BLaER1 treated with 17β-estradiol and CSF1 and Interleukin-3, amounts not matched to agents 10 nM and 100 nM (cell line): Measurements from ENCODE around the gene MGST3.
A peak's percentile ranks its signal among the peaks of the same experiment; 100 is the strongest.
"Not testable (repeated sequence)": the region's sequence is repeated elsewhere in the genome, so short reads cannot be mapped to it uniquely, and the experiment has no call there.

ENCODE experiments used
- H3K27ac ChIP-seq, 11 experiments: shearing (Covaris generic); formaldehyde crosslinking; 2 replicates each; pipeline ENCODE4 v1.8.1; 2022
- H3K27me3 ChIP-seq, 11 experiments: shearing (Covaris generic); formaldehyde crosslinking; 2 replicates each; pipeline ENCODE4 v1.8.1; 2022
- H3K36me3 ChIP-seq, 11 experiments: shearing (Covaris generic); formaldehyde crosslinking; 2 replicates each; pipeline ENCODE4 v1.8.1; 2022
- H3K4me1 ChIP-seq, 10 experiments: shearing (Covaris generic); formaldehyde crosslinking; 2 replicates each; pipeline ENCODE4 v1.8.1; 2022
- H3K4me2 ChIP-seq, 11 experiments: shearing (Covaris generic); formaldehyde crosslinking; 2 replicates each; pipeline ENCODE4 v1.8.1; 2022
- H3K4me3 ChIP-seq, 10 experiments: shearing (Covaris generic); formaldehyde crosslinking; 2 replicates each; pipeline ENCODE4 v1.8.1; 2022
- H3K9ac ChIP-seq, 11 experiments: shearing (Covaris generic); formaldehyde crosslinking; 2 replicates each; pipeline ENCODE4 v1.8.1; 2022
- H3K9me3 ChIP-seq, 11 experiments: shearing (Covaris generic); formaldehyde crosslinking; replicated peaks in 1 of 11; 2 replicates each; pipeline ENCODE4 v1.8.1; 2022
- H4K20me1 ChIP-seq, 11 experiments: shearing (Covaris generic); formaldehyde crosslinking; 2 replicates each; pipeline ENCODE4 v1.8.1; 2022
- Cebpa-rat ChIP-seq, 11 experiments: shearing (Covaris generic); IDR thresholded peaks; 2 replicates each; pipeline ENCODE4 v1.8.1; 2022

The MGST3 gene

GRCh38 chr1:165600793-165601192, 30.2 kb upstream of the MGST3 start:
- TF ChIP-seq Cebpa-rat (IDR thresholded peaks at IDR 0.05) = no peak
- Histone ChIP-seq H3K27ac (no peak overlapping the region), H3K4me1 (peaks cover 30 to 45% (median 36%) of the 10 kb centered on the region in 10 experiments), H3K27me3 (peaks cover 0 to 8% (median under 1%) of the 10 kb centered on the region in 11 experiments; a peak in 4 of 22 replicates), H3K4me2 (peak overlapping the region in 5 of 11 experiments; percentile 8 to 66 (median 35); a peak in 7 of 22 replicates), H3K4me3 (no peak overlapping the region), H3K9me3 (no peaks in the 10 kb centered on the region), H3K9ac (no peak overlapping the region), H4K20me1 (no peaks in the 10 kb centered on the region), H3K36me3 (no peaks in the 10 kb centered on the region)

DNA sequence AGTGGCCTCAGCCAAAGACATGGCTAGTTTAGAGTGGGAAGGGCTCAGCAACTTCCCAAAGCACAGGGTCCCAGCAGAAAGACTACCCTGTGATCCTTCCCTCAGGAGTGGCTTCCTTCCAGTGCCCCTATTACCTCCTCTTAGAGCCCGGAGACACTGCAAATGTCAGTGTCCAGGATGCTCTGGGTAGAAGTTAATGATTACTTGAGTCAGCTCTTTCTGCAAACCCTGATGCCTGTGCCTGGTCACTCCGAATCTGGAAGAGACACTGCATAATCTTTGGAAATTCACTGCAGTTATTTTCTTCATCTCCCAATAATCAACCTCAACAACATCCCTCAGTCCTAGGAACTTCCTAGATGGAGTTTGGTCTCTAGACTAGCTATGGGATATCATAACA, 27.2 kb upstream of the MGST3 start:
- Histone ChIP-seq H3K36me3 (no peaks in the 10 kb centered on the region), H3K9me3 (no peaks in the 10 kb centered on the region), H3K9ac (no peak overlapping the region), H3K4me3 (no peak overlapping the region), H3K4me1 (peaks cover 22 to 39% (median 25%) of the 10 kb centered on the region in 10 experiments), H3K27me3 (no peaks in the 10 kb centered on the region), H3K27ac (no peak overlapping the region), H3K4me2 (peak overlapping the region in 5 of 11 experiments; percentile 1 to 53 (median 26); a peak in 7 of 22 replicates), H4K20me1 (no peaks in the 10 kb centered on the region)
- TF ChIP-seq Cebpa-rat (IDR thresholded peaks at IDR 0.05) = no peak

GRCh38 chr1:165605246-165605645, 25.8 kb upstream of the MGST3 start:
- Histone ChIP-seq H3K4me1 (peaks cover 12 to 29% (median 15%) of the 10 kb centered on the region in 10 experiments; a peak in 19 of 20 replicates), H3K36me3 (no peaks in the 10 kb centered on the region), H3K27ac (no peak overlapping the region), H3K9ac (no peak overlapping the region), H3K27me3 (no peaks in the 10 kb centered on the region), H3K4me2 (no peak overlapping the region), H4K20me1 (no peaks in the 10 kb centered on the region), H3K9me3 (no peaks in the 10 kb centered on the region), H3K4me3 (no peak overlapping the region)
- TF ChIP-seq Cebpa-rat (IDR thresholded peaks at IDR 0.05) = no peak

DNA sequence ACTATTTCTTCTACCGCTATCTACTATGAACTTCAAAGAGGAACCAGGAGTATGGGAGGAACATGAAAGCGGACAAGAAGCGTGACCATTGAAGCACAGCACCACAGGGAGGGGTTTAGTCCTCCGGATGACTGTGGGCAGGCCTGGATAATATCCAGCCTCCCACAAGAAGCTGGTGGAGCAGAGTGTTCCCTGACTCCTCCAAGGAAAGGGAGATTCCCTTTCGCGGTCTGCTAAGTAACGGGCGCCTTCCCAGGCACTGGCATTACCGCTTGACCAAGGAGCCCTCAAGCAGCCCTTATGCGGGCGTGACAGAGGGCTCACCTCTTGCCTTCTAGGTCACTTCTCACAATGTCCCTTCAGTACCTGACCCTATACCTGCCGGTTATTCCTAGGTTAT, 24.4 kb upstream of the MGST3 start:
- not testable (repeated sequence) for H3K36me3 ChIP-seq, H3K27me3 ChIP-seq

GRCh38 chr1:165610866-165611265, 20.2 kb upstream of the MGST3 start:
- peak overlapping the region; percentile 21 to 67 (median 53); a peak in 20 of 22 replicates for H3K4me2 ChIP-seq
- no peak overlapping the region for H3K4me3 ChIP-seq
- peak overlapping the region in 1 of 11 experiments; percentile 9; a peak in 1 of 22 replicates for H3K27ac ChIP-seq
- no peaks in the 10 kb centered on the region for H4K20me1 ChIP-seq
- no peak overlapping the region for H3K9ac ChIP-seq
- no peaks in the 10 kb centered on the region for H3K36me3 ChIP-seq
- peaks cover 12 to 20% (median 19%) of the 10 kb centered on the region in 11 experiments; a peak in 21 of 22 replicates for H3K9me3 ChIP-seq
- TF ChIP-seq Cebpa-rat (IDR thresholded peaks at IDR 0.05) = no peak
- H3K4me1 ChIP-seq = peaks cover 14 to 30% (median 25%) of the 10 kb centered on the region in 10 experiments; a peak in 19 of 20 replicates
- no peaks in the 10 kb centered on the region for H3K27me3 ChIP-seq

More for the DNA sequence above, 24.4 kb upstream of the MGST3 start:
- H4K20me1 ChIP-seq, H3K4me3 ChIP-seq, H3K9ac ChIP-seq, H3K9me3 ChIP-seq, H3K27ac ChIP-seq: not testable (repeated sequence)
- peak overlapping the region in 3 of 11 experiments; percentile 22 to 50 (median 33); a peak in 4 of 22 replicates for H3K4me2 ChIP-seq
- peaks cover 16 to 34% (median 26%) of the 10 kb centered on the region in 10 experiments for H3K4me1 ChIP-seq

- H3K4me3 ChIP-seq = no peak overlapping the region
- H3K4me1 ChIP-seq = peaks cover 14 to 26% (median 23%) of the 10 kb centered on the region in 10 experiments; a peak in 19 of 20 replicates
- H3K9me3 ChIP-seq = peaks cover 12 to 20% (median 19%) of the 10 kb centered on the region in 11 experiments; a peak in 21 of 22 replicates
- H3K27ac ChIP-seq = peak overlapping the region in 3 of 11 experiments; percentile 9 to 43 (median 31); a peak in 2 of 22 replicates
- H3K27me3 ChIP-seq = no peaks in the 10 kb centered on the region
- H4K20me1 ChIP-seq = no peaks in the 10 kb centered on the region
- TF ChIP-seq Cebpa-rat (IDR thresholded peaks at IDR 0.05) = no peak
- H3K4me2 ChIP-seq = peak overlapping the region in 10 of 11 experiments; percentile 18 to 67 (median 56); a peak in 17 of 22 replicates
- H3K9ac ChIP-seq = no peak overlapping the region
- no peaks in the 10 kb centered on the region for H3K36me3 ChIP-seq
These were observed 19.0 kb upstream of the MGST3 start for GRCh38 chr1:165612062-165612461.

GRCh38 chr1:165616054-165616612, 14.9 kb upstream of the MGST3 start:
- Histone ChIP-seq H4K20me1 (no peaks in the 10 kb centered on the region), H3K9ac (no peak overlapping the region), H3K27me3 (no peaks in the 10 kb centered on the region), H3K4me3 (no peak overlapping the region), H3K27ac (no peak overlapping the region), H3K36me3 (no peaks in the 10 kb centered on the region), H3K4me1 (peaks cover 3 to 16% (median 12%) of the 10 kb centered on the region in 10 experiments; a peak in 19 of 20 replicates), H3K4me2 (no peak overlapping the region), H3K9me3 (peaks cover 12 to 24% (median 20%) of the 10 kb centered on the region in 11 experiments; a peak in 21 of 22 replicates)
- no peak for TF ChIP-seq Cebpa-rat (IDR thresholded peaks at IDR 0.05)

DNA sequence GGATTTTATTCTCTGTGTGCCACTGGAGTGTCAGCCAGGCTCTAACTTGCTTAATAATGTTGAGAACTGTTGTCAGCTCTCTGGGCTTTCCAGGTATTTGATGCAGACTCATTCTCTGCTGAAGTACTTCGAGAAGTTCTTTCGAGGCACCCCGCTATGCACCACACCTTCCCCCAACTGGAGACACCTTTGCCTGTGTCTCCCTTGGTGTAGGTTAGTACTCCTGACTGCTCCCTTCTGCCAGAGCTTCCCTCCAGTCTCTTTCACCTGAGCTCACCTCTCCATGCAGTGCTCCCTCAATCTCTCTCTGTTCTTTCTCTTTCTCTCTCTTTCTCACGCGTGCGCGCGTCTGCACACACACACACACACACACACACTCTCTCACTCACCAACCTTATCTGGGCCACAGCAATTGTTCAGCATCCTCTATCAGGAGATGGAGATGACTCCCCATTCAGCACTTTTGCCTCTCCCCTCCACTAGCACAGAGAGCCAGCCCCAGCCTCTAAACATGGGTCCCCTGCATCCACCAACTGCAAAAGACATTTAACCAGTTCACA, 14.0 kb upstream of the MGST3 start:
- Histone ChIP-seq H3K4me2 (no peak overlapping the region), H3K27ac (no peak overlapping the region), H3K9ac (no peak overlapping the region), H4K20me1 (no peaks in the 10 kb centered on the region), H3K36me3 (no peaks in the 10 kb centered on the region), H3K4me3 (no peak overlapping the region), H3K4me1 (peaks cover 0 to 6% (median 3%) of the 10 kb centered on the region in 10 experiments; a peak in 12 of 20 replicates), H3K27me3 (no peaks in the 10 kb centered on the region), H3K9me3 (peaks cover 12 to 24% (median 20%) of the 10 kb centered on the region in 11 experiments; a peak in 21 of 22 replicates)
- no peak for TF ChIP-seq Cebpa-rat (IDR thresholded peaks at IDR 0.05)

DNA sequence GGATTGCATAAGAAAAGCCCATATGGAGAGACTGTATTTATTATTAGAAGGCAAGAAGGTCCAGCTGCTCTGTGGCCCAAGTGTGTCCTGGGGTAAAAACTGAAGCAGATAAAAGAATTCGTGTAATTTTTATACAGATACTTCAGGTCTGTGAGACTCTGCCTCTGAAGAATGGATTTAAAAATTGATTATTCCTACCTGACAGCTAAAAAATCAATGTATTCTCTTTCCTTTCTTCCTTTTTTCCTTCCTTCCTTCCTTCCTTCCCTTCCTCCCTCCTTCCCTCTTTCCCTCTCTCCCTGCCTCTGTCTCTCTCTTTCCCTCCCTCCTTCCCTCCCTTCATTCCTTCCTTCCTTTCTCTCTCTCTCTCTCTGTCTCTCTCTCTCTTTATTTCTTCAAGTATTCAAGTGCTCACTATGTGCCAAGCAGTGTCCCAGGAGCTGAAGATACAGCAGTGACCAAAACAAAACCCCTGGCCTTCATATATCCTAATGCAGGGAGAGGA, 11.3 kb upstream of the MGST3 start:
- Histone ChIP-seq H3K36me3 (no peaks in the 10 kb centered on the region), H3K27ac (no peak overlapping the region), H3K4me3 (no peak overlapping the region), H3K9ac (no peak overlapping the region), H3K4me1 (no peaks in the 10 kb centered on the region), H3K9me3 (peaks cover 0 to 9% (median 3%) of the 10 kb centered on the region in 11 experiments; a peak in 12 of 22 replicates), H3K4me2 (no peak overlapping the region), H4K20me1 (no peaks in the 10 kb centered on the region), H3K27me3 (no peaks in the 10 kb centered on the region)
- TF ChIP-seq Cebpa-rat (IDR thresholded peaks at IDR 0.05) = no peak
